H1 (cell line): ENCODE measurements around the gene CACNA2D3. TPM values are rescaled to one million over a fixed set of nuclear protein-coding genes. Genes with fewer than 3 reads are reported as not detected.

ENCODE experiments used
- BACH1 ChIP-seq: IDR thresholded peaks from 2 replicates; pipeline ENCODE4 v1.6.1; 2012; ENCODE audit warnings: low read length, improper control_type of control experiment
- E2F6 ChIP-seq: IDR thresholded peaks from 2 replicates; pipeline ENCODE4 v1.6.1; 2012; ENCODE audit warnings: inconsistent platforms
- KDM1A ChIP-seq: fragments of 200-600, 300-600 bp; sonication (generic); IDR thresholded peaks from 2 replicates; pipeline ENCODE4 v1.7.1; 2016; ENCODE audit warnings: mild to moderate bottlenecking, low read length, borderline replicate concordance
- NRF1 ChIP-seq: IDR thresholded peaks from 2 replicates; pipeline ENCODE4 v1.6.1; 2011; ENCODE audit warnings: mild to moderate bottlenecking, low read depth, low read length, improper control_type of control experiment
- POLR2A ChIP-seq, 2 experiments: IDR thresholded peaks; 1 replicate in 1 of 2; 2 replicates in 1 of 2; pipeline ENCODE4 v1.6.1; 2011; ENCODE audit warnings: low read depth in 2 of 2, low read length in 2 of 2, mild to moderate bottlenecking in 2 of 2; ENCODE audit errors: control extremely low read depth in 1 of 2
- RFX5 ChIP-seq: IDR thresholded peaks from 2 replicates; pipeline ENCODE4 v1.6.1; 2011; ENCODE audit warnings: low read depth, low read length, improper control_type of control experiment, borderline replicate concordance
- polyA plus RNA-seq, 7 experiments: library from polyadenylated mRNA; depleted of rRNA in 3 of 7; stranded (reverse) in 5 of 7; unstranded in 2 of 7; fragments of >200 nt in 5 of 7; fragments of 200-250 nt in 2 of 7; gene quantifications; 1 replicate in 5 of 7; 2 replicates in 1 of 7; 4 replicates in 1 of 7; pipeline versions ENCODE4 v1.2.1 to v1.2.3, GENCODE V29; 2011 to 2013; ENCODE audit warnings: missing spikeins in 2 of 7, mixed read lengths in 2 of 7
- total RNA-seq: library from RNA; stranded (reverse); fragmentation: NEBNext Ultra II Directional; extraction: Animal tissue kit (Norgen Biotek cat#: 25700); gene quantifications from 2 replicates; pipeline ENCODE4 v1.2.1, GENCODE V29; 2021

CACNA2D3 gene
- total and polyA plus RNA-seq, 2 of the 8 experiments (the other 6 are each of a cell fraction or from before 2014, with no cell fraction given), result 1.5 to 1.8 TPM

- no peak for TF ChIP-seq NRF1
- TF ChIP-seq E2F6, result no peak
- no peak for TF ChIP-seq KDM1A
- TF ChIP-seq BACH1, result no peak
- no peak for TF ChIP-seq POLR2A (IDR thresholded peaks at IDR 0.05; ENCODE audit: control extremely low read depth in 1 of 2, low read depth in 2 of 2, low read length in 2 of 2)
- TF ChIP-seq RFX5, result no peak
Observed at GRCh38 chr3:55061720-55062034, 939.3 kb downstream of the CACNA2D3 start (continued).
